HG03097 (cell line): ENCODE data around the gene EME1.

ENCODE experiments used
- ATAC-seq: cut with Tn5 transposase; IDR thresholded peaks from one replicate; pipeline ENCODE4 v1.9.1; 2021; ENCODE audit not compliant: unreplicated experiment, low FRiP score

EME1 gene

GRCh38 chr17:50361561-50362480, 11.2 kb upstream of the EME1 start:
- ATAC-seq = no peak

DNA sequence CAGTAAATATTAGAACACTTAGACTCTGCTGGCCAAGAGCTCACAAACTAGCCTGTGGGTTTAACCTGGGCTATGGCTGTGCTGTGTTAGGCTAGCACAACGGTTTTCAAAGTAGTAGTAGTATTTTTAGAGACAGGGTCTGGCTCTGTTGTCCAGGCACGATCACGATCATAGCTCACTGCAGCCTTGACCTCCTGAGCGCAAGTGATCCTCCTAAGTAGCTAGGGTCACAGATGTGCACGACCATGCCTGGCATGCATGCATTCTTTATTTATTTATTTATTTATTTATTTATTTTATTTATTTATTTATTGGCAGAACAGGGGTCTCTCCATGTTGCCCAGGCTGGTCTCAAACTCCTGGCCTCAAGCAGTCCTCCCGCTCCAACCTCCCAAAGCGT, 10.4 kb upstream of the EME1 start:
- no peak for ATAC-seq

- no peak for ATAC-seq
Measured at GRCh38 chr17:50363217-50364060, 9.6 kb upstream of the EME1 start.

GRCh38 chr17:50364061-50364458, 9.0 kb upstream of the EME1 start:
- no peak for ATAC-seq

GRCh38 chr17:50364715-50365114, 8.3 kb upstream of the EME1 start:
- ATAC-seq = no peak

DNA sequence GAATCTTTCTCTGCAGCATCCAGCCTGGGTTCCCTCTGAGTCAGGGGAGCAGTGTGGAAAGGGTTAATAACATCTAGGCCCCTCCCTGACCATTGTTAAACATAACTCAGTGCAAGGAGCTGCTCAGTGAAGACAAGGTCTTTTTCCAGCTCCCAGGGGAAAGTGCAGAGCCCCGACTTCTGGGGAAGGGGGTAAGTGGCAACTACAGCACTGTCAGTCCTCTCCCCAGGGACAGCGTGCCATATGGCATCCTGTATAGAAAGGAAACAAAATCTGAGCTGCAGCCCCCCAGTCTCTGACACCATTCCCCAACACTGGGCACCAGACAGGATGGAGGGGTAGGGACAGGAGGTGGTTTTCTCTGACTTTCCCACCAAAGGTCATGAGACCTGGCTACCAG, 7.9 kb upstream of the EME1 start:
- no peak for ATAC-seq

DNA sequence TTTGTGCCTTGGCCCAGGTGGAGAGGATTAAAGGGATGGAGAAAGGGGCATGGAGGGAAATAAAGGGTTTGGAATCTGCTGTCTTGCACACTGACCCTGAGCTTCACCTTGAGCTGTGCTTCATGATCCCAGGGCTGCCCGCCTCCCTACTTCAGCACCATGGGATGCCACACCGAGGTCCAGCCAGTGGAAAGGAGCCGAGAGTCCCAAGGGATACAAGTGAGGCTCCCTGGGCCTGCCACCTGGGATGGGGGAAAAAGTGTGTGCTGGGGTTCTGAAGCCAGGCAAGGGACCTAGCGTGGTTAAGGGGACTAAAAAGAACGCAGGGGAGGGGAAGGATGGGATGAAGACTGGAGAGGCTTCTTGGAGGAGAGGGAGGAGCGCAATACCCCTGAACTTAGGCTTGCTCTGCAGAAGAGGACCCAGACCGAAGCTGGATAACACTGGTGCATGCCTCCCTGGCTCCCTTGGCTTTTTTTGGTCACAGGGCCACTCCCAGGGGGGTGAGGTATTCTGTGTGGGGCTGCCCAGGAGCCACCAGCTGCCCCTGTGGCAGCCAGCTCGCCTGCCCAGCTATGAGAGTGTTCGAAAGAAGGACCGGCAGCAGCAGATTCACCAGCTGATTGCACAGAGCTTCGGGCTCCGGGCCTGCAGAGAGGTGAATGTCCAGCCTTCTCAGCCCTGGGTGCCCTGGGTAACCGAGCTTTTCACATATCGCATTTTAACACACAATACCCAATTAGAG, 7.2 kb upstream of the EME1 start:
- no peak for ATAC-seq

DNA sequence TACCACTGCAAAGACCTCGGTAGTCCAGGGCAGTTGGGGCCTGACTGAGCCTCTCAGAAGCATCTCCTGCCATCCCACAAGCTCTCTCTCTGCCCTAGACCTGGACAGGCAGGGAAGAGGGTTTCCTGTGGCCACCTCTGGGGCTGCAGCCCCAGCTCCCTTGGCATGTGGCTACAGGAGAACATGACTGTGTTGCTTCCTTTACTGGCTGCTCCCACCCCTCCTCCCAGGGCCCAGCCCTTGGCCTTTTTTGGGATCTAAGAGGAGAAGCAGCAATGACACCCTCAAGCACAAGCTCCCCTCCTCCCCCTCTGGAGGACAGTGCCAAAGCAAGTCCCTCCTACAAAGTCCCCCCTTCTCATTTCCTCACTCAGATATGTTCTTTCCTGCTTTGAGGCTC, 5.6 kb upstream of the EME1 start:
- no peak for ATAC-seq

DNA sequence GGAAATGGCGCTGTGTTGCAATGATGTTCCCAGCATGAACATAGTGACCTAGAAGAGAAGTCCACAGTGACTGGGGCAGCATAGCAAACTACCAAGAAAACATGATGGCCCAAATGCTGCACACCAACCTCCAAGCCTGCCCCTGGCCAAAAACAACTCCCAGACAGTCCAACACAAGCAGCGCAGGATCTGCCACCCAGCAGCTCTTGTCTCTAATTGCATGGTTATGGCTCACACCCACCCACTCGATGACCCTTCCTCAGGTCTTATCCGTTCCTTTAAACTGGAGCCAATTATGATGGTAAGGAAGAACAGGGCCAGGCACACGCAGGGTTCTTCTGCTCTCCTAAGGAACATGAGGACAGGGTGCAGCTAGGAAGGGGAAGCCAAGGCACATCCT, 3.0 kb upstream of the EME1 start:
- ATAC-seq = no peak

DNA sequence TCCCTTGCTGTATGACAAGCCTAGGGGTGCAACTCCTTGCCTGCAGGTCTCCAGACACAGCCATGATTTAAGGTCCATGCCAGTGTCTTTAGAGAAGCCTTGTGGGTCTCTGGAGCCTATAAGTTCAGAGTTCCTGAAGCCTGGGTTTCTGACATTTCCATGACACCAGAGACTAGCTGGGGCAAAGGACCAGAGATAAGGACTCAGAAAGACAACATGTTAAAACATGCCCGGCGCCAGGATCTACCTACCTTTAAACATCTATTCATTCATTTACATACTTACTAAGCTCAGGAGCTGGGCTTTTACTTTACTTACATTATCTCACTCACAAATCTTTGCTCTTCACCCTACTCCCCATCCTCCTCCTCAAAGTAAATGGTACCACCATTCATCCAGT, 1.5 kb upstream of the EME1 start:
- no peak for ATAC-seq

- ATAC-seq = no peak
Measured at GRCh38 chr17:50372222-50372757, 739 bp upstream of the EME1 start.

- no peak for ATAC-seq
Measured at GRCh38 chr17:50373705-50374104, 676 bp downstream of the EME1 start.

DNA sequence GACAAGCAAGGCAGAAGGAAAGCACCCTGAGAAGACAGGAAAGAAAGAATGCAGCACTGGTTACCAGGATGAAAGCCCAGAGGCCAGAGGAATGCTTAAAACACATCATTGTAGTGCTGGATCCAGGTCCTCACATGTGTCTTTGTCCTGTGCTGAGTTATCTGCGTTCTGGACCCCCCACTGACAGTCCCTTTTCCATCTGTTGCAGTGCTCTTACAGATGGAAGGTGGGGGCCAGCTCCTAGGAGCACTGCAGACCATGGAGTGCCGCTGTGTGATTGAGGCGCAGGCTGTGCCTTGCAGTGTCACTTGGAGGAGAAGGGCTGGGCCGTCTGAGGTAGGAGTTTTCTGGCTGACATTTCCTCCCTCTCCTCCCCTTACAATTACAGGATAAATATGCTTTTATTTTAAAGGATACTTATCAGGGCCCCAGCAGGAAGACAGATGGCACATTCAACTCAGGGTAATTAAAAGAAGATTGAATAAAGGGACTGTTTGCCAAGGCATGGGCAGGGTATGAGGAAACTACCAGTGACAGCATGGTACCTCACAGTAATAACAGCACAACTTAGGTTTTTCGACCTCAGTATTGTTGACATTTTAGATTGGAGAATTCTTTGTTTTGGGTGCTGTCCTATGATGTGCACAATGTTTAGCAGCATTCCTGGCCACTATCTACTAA, 3.0 kb downstream of the EME1 start:
- ATAC-seq = no peak

DNA sequence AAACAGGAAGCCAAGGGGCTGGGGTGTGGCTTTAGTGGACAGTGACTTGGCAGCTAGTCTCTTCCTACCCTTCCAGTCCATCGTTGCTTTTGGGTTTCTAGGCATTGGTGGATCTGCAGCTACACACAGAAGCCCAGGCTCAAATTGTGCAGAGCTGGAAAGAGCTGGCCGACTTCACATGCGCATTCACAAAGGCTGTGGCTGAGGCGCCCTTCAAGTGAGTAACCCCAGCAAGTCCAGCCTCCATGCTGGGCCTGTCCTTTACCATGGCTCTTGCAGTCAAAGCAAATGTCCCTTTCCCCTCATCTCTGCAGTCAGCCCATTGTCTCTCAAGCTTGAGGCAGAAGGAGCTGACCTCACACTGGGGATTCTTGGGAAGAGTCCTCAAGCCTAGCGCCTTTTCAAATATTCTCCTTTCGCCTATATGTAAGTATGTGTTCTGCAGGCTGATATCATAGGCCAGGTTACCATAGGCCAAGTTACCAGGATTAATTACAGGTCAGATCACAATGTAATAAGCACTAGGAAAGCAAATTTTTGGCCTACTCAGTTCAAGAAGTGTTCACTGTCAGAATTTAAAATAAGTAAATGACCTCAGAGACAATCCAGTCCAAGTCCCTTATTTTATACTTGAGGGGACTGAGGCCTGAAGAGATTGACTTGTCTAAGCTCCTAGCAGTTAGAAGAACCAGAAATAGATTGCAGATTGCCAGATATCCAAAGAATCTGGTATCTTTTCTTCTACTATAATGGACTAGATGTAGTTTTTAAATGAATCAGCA, 6.5 kb downstream of the EME1 start:
- ATAC-seq = no peak

DNA sequence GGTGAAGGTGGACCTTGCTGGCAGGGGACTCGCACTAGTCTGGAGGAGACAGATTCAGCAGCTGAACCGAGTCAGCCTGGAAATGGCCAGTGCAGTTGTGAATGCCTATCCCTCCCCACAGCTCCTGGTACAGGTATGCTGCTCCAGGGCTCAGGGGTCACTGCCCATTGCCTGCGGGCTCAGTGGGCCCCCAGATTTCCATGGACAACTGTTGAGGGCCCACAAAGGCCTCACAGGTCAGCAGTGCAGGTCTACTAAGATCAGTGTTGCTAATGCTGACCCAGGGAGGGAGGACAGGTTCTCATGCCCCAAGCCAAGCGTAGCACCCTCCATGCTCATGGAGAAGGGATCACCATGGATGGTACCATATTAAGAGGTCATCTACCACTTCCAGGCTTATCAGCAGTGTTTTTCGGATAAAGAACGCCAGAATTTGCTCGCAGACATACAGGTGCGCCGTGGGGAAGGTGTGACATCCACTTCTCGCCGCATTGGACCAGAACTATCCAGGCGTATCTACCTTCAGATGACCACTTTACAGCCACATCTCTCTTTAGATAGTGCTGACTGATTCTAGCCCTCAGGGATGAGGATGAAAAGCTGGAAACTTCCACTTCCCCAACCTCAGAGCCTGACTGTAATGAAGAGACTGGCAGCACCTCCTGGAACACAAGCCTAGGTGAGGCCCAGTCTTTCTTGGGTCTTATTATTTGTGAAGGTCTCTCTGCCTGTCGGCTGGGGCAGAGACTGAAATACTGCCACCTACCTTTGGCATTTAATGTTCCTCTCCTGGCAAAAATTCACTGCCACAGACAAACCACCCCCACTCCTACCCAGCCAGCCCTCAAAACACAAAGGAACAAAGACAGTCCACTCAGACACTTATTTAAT, 7.6 kb downstream of the EME1 start:
- ATAC-seq = no peak

DNA sequence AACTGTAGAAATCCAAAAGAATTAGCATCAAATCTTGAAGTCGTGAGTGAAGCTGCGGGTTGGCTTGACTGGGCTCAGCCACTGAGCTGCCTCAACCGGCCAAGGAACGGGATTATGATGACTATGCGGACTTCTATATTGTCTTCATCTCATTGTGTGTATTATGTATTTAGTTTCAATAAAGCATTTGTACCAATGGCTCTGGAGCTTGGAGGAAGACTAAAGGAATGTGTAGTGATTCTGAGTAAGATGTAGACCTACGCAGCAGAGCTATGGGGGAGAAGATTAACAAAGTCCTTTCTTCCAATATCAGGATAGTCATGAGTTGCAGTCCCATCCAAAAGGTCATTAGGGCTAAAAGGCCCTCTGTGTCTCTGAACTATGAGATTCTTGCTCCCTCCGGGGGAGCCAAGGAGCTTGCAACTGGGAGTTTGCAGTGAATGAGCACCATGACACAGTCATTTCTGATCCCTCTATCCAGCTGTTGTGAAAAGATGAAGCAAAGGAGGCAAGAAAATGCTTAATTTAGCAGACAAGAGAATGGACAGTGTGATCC, 8.3 kb downstream of the EME1 start:
- ATAC-seq = no peak

- no peak for ATAC-seq
Measured at GRCh38 chr17:50381920-50382319, 8.9 kb downstream of the EME1 start.

- ATAC-seq = no peak
Measured at GRCh38 chr17:50382931-50383330, 9.9 kb downstream of the EME1 start.
